GM19099 (cell line): ENCODE results near the gene TNIK.

Source experiments
- POLR2A ChIP-seq: IDR thresholded peaks from 3 replicates; pipeline ENCODE4 v1.6.1; 2011; ENCODE audit warnings: low read depth; ENCODE audit not compliant: insufficient read length; ENCODE audit errors: extremely low read depth

TNIK gene

DNA sequence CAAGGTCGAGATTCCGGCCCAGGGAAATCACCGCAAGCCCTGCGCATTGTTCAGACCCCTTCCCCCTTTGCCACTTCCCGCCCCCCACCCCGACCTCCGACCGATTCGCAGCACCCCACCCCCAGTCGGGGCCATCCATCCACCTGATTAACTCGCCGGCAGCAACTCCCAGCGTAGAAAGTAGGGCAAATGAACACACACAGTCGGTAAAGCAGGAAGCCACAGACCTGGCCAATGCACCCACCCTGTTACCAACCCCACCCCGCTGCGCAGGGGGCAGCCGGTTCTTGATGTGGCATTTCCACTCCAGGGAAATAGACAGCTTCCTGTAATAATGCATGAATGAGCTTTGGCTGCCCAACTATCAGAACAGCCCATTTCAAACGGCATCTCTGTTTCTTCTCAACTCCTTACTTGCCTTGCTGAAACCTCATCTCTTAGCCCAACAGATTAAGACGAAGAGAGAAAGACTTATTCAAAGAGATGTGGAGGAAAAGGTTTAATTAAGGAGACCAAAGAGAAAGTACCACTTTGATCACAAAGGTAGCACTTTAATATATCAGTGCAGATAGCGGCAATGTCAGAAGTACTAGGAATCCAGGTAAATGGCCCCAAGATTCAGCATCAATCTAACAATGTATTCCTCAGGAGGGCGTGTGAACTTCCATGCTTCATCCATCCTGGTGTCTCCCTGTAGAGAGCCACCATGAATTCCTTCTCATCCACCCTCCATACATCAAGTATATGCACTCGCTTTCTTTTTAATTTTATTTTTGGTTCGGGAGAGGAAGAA is 1.9 kb downstream of the TNIK start:
- TF ChIP-seq POLR2A, result no peak

DNA sequence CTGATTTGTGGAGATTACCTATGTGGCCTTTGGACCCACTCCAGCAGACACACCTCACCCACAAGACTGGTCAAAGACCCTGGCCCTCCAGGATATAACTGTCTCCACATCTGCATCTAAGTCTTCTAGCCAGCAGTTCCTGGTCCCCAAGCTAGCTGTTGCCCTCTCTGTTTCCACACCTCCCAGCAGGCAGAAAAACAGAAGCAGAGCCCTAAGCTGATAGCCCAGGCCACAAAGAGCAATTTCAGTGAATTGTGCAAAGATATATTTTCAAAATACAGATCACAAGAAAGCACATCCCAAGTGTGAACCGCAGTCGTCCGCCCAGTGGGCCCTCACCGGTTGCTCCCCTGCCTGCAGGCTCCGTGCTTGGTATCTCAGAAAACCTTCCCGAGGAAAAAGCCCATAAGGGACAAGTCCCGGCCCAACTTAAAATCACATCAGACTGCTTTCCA is 2.6 kb downstream of the TNIK start:
- no peak for TF ChIP-seq POLR2A

- no peak for TF ChIP-seq POLR2A
These were observed 3.2 kb downstream of the TNIK start for GRCh38 chr3:171456765-171457606.

- TF ChIP-seq POLR2A, result no peak
These were observed 4.3 kb downstream of the TNIK start for GRCh38 chr3:171455603-171456550.

DNA sequence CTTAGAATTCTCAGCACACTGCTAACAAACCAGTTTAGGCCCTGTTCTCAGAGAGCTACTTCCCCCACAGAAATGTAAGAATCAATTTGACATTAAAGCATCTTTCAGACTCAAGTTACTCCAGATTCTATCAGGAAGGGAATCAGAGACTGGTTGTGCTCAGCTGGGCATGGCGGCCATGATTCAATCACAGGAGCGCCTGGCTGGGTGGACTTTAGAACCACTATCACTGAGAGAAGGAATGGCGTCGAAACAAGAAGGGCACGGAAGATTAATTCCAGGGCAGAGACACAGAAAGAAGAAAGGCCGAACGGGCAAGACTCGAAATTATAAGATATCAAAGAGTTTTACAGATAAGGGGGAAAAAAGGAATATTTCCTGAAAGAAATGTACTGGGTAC is 6.2 kb downstream of the TNIK start:
- TF ChIP-seq POLR2A, result no peak

DNA sequence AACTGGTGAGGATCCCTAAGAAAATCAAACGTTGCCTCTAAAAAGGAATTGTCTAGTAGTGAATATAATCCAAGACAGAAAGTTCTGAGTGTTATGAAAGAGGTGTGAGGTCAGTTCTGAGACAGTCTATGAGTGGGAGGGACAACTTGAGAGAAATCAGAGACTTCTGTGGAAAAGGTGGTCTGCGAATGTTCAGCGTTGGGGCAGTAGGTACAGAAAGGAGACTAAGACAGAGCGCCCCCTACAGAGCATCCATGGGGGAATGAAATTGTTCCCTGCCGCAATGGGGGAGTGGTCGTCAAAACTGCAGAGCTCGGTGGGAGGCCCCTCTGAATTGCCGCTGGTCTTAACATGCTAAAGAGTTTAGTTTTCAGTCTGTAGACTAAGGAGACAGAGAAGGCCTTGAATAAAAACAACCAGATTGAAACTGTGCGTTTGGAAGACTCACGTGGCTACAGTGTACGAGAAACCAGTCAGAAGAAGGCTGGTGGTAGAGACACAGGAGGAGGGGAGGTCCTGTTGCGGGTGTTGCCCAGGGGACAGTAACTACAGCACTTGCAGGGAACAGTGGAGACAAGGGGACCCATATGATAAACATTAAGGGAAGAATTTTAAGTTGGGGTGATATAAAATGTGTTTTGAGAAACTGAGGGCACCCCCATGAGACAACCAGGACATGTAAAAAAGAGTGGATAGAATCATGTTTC is 6.9 kb downstream of the TNIK start:
- no peak for TF ChIP-seq POLR2A

DNA sequence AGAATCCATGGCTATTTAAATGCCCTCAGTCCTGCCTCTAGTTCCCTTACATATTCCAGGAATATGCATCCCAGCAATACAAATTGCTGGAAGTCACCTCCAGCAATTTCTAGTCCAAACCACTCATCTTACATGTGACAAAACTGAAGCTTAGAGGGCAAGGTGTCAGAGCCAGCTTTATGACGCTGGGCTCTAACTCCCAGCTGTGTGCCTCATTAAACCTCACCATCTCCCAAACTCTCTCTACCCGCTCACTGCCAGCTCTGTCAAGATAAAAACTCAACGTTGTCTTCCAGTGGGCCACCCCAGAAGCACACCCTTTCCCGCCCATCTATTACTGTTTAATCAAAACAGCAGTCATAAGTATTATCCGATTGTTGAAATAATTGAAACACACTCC is 7.9 kb downstream of the TNIK start:
- no peak for TF ChIP-seq POLR2A

DNA sequence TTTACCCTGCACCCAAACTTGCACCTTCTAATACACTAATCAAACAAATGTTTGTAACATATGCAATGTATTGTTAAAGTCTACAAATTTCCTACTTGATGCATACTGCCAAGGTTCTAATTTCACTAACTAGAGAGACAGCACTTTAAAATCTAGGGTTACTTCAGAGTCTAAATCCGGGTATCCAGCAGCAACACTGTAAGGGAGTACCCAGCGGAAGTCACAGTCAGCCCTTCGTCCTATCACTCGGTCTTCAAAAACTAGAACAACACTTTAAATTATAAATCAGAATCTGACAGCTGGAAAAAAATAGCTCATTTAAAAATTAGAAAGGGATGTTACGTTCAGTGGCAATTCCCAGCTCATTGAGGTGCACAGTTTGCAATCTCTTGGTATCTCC is 8.3 kb downstream of the TNIK start:
- no peak for TF ChIP-seq POLR2A

GRCh38 chr3:171446801-171447578 is 13.2 kb downstream of the TNIK start:
- no peak for TF ChIP-seq POLR2A

DNA sequence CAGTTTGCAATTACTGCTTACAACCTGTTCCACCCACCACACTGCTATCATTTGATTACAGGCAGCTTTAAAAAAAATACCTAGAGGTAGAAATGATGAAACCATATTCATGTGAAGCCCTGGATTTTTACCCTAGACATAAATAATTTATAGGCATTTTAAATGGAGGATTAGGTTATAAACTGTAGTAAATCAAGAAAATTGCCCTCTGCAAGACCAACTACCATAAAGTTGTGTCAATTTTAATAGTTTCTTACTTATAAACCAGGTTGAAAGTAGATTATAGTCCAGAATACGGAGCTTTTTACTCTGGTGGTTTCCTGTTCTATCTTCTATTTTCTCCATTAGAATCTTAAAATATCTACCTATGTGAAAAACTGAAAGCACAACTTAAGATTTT is 13.9 kb downstream of the TNIK start:
- no peak for TF ChIP-seq POLR2A

GRCh38 chr3:171445620-171446204 is 14.5 kb downstream of the TNIK start:
- no peak for TF ChIP-seq POLR2A

DNA sequence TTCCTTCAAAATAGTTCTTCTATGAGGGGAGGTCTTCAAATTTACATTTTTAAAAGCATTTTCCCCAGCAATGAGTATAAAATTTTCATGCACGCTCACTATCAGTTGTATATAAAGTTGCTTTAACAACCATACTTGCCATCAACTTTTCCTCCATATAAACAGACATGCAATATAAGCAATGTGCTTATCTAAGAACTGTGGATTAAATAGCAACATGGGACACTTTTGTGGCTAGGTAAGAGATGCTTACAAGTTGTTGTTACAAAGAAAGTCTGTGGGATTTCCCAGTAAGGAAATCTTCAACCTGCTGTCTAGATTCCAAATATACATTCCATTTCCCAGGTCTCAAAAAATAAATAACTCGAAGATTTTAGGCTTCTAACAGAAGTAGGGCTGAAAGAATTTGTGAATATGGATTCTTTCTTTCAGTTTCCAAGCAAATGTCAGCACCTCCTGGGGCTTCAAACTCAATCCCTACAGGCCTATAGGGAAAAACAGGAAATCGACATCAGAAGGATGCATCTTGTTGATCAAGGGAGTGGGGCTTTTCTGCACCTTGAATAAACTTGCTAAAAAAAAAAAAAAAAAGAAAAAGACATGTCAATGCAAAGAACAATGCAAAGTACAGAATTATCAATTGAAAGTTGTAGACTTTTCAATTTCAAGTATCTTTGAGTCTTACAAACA is 16.1 kb downstream of the TNIK start:
- TF ChIP-seq POLR2A, result no peak
